ENCODE measurements around the gene BBLN.
A peak's percentile ranks its signal among the peaks of the same experiment; 100 is the strongest.

The BBLN gene

GRCh38 chr9:128161215-128161902 lies 1.3 kb downstream of the BBLN start:
- no peaks in the 10 kb centered on the region for H3K27me3 Mint-ChIP-seq
- peaks cover 24% of the 10 kb centered on the region for H3K4me1 Mint-ChIP-seq (ENCODE audit: low read depth)
- no peaks in the 10 kb centered on the region for H3K9me3 Mint-ChIP-seq
- peaks cover 52% of the 10 kb centered on the region for H3K36me3 Mint-ChIP-seq (ENCODE audit: low read depth)
- peak overlapping the region; percentile 87 for H3K27ac Mint-ChIP-seq
- DNase-seq, result no peak
- H3K4me3 Mint-ChIP-seq, result peak overlapping the region; percentile 85

GRCh38 chr9:128162215-128163026 lies 2.4 kb downstream of the BBLN start:
- Mint-ChIP-seq H3K27ac (peak overlapping the region; percentile 70), H3K4me3 (peak overlapping the region; percentile 85), H3K27me3 (no peaks in the 10 kb centered on the region), H3K36me3 (ENCODE audit: low read depth) (peaks cover 63% of the 10 kb centered on the region), H3K9me3 (no peaks in the 10 kb centered on the region), H3K4me1 (ENCODE audit: low read depth) (peaks cover 24% of the 10 kb centered on the region)
- DNase-seq, result no peak

DNA sequence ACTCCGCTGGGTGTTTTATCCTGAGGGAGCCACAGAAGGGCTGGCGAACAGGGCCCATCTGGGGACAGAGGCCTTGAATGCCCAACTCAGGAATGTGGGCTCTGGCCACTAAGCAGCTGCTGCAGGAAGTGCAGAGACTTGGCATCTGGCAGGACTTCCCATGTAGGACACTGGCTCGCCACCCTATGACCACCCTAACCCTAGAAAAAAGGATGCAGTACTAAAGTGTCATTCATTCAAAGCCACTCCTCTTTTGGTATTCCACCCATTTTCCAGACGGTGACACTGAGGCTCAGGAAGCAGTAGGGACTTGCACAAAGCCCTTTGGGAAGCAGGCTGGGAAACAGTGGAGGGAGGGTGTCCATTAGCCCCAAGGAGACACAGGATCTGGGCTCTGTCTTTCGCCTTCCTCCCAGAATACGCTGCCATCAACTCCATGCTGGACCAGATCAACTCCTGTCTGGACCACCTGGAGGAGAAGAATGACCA lies 3.0 kb downstream of the BBLN start:
- Mint-ChIP-seq H3K9me3 (no peaks in the 10 kb centered on the region), H3K27ac (peak overlapping the region; percentile 70), H3K27me3 (no peaks in the 10 kb centered on the region), H3K4me3 (no peak overlapping the region), H3K4me1 (ENCODE audit: low read depth) (peaks cover 24% of the 10 kb centered on the region), H3K36me3 (ENCODE audit: low read depth) (peaks cover 69% of the 10 kb centered on the region)
- DNase-seq, result no peak

DNA sequence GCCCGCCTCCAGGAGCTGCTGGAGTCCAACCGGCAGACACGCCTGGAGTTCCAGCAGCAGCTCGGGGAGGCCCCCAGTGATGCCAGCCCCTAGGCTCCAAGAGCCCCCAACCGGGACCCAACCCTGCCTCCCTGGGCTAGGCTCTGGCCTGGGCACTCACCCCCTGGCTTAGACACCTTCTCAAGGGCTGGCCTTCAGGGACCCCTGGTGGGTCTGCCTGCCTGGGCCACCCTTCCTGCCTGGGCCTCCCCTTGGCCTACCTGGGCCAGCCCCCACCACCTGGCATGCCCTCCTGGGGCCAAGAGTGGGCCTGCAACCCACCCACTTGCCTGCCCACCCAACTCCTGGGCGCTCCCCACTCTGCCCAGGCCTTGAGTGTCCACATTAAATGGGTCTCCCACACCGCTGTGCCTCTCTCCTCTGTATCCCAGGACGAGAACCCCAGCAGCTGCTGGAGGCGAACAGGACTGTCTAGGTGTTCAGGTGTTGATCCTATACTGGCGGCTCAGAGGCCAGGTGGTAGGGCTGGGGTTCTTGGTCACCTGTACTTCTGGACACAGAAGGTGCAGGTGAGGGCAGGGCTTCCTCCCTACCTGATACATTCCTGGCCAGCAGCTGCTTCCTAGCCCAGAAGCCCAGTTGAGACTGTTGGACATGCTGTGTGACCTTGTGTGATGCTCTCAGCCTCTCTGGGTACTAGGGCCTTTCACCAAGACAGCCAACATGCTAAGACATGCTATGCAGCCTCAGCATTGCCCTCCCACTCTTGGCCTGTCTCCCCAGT lies 3.6 kb downstream of the BBLN start:
- Mint-ChIP-seq H3K27me3 (no peaks in the 10 kb centered on the region), H3K4me3 (no peak overlapping the region), H3K4me1 (ENCODE audit: low read depth) (peaks cover 27% of the 10 kb centered on the region), H3K36me3 (ENCODE audit: low read depth) (peaks cover 73% of the 10 kb centered on the region), H3K9me3 (no peaks in the 10 kb centered on the region), H3K27ac (peak overlapping the region; percentile 49)
- DNase-seq, result no peak

DNA sequence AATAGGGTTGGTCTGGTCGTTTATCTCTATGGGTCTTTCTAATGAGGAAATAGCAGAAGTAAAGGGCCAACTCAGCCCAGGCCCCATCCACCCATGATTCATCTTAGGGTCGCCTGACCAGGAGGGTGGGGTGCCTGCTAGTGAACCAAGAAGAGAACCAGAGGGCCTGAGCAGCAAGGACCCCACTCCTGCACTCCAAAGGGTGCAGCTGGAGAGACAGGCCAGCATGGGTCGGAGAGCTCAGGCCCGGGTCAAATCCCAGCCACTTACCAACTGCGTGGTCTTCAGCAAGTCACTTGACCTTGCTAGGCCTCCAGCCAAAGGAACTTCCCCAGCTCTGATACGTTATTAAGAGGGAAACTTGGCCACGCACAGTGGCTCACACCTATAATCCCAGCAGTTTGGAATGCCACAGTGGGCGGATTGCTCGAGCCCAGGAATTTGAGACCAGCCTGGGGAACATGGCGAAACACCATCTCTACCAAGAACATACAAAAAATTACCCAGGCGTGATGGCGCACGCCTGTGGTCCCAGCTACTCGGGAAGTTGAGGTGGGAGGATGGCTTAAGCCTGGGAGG lies 4.3 kb downstream of the BBLN start:
- H3K4me1 Mint-ChIP-seq (ENCODE audit: low read depth), result peaks cover 24% of the 10 kb centered on the region
- H3K27ac Mint-ChIP-seq, result peak overlapping the region; percentile 49
- no peaks in the 10 kb centered on the region for H3K9me3 Mint-ChIP-seq
- peaks cover 80% of the 10 kb centered on the region for H3K36me3 Mint-ChIP-seq (ENCODE audit: low read depth)
- DNase-seq, result no peak
- no peaks in the 10 kb centered on the region for H3K27me3 Mint-ChIP-seq
- H3K4me3 Mint-ChIP-seq, result no peak overlapping the region

DNA sequence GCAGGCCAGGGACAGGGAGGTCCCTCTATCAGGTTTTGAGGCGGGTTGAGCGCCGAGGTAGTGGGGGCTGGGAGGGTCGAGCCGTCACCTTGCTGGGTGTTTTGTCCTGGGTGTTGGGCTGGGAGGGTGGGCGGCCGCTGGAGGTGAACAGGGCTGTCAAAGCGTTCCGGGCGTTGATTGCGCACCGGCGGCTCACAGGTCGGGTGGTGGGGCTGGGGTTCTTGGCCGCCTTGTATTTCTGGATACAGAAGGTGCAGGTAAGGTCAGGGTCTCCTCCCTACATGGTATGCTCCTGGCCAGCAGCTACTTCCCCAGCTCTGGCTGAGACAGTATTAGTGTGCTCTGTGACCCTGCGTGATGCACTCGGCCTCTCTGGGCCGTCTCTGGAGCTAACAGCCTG lies 6.1 kb downstream of the BBLN start:
- Mint-ChIP-seq H3K27ac (no peak overlapping the region), H3K36me3 (ENCODE audit: low read depth) (peaks cover 86% of the 10 kb centered on the region)

GRCh38 chr9:128167209-128167608 lies 7.1 kb downstream of the BBLN start:
- Mint-ChIP-seq H3K9me3 (no peaks in the 10 kb centered on the region), H3K27ac (peak overlapping the region; percentile 67), H3K27me3 (no peaks in the 10 kb centered on the region), H3K36me3 (ENCODE audit: low read depth) (peaks cover 81% of the 10 kb centered on the region), H3K4me1 (ENCODE audit: low read depth) (peaks cover 10% of the 10 kb centered on the region), H3K4me3 (no peak overlapping the region)
- DNase-seq, result no peak

More for the DNA sequence above, 6.1 kb downstream of the BBLN start:
- no peak for DNase-seq
- H3K27me3 Mint-ChIP-seq, result no peaks in the 10 kb centered on the region
- no peaks in the 10 kb centered on the region for H3K9me3 Mint-ChIP-seq
- H3K4me1 Mint-ChIP-seq (ENCODE audit: low read depth), result peaks cover 18% of the 10 kb centered on the region
- no peak overlapping the region for H3K4me3 Mint-ChIP-seq

GRCh38 chr9:128168731-128169308 lies 8.8 kb downstream of the BBLN start:
- Mint-ChIP-seq H3K27ac (peak overlapping the region; percentile 38), H3K36me3 (ENCODE audit: low read depth) (peaks cover 75% of the 10 kb centered on the region), H3K4me1 (ENCODE audit: low read depth) (peaks cover 5% of the 10 kb centered on the region), H3K9me3 (no peaks in the 10 kb centered on the region), H3K27me3 (no peaks in the 10 kb centered on the region), H3K4me3 (no peak overlapping the region)
- DNase-seq, result no peak

DNA sequence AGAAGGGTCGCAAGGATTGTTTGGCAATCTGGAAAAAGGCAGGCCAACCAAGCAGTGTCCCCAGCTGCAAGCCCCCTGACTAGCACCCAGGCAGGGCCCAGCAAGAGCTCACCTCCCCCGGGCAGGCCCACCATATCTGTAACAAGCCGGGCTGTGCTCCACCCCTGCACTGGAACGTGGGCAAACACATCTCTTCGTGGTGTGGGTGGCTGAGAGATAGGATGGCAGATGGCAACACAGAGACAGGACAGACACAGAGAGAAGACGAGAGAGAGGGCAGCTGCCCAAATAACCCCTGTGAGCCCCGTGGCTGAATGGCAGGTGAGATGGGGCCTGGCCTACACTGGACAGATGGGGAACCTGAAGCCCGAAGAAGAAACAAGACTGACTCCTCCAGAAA lies 9.4 kb downstream of the BBLN start:
- Mint-ChIP-seq H3K4me3 (no peak overlapping the region), H3K27ac (no peak overlapping the region)

GRCh38 chr9:128169925-128170324 lies 9.9 kb downstream of the BBLN start:
- Mint-ChIP-seq H3K27me3 (no peaks in the 10 kb centered on the region), H3K4me3 (no peak overlapping the region), H3K27ac (no peak overlapping the region), H3K36me3 (ENCODE audit: low read depth) (peaks cover 75% of the 10 kb centered on the region), H3K4me1 (ENCODE audit: low read depth) (peaks cover 5% of the 10 kb centered on the region), H3K9me3 (no peaks in the 10 kb centered on the region)
- DNase-seq, result no peak

More for the DNA sequence above, 9.4 kb downstream of the BBLN start:
- Mint-ChIP-seq H3K9me3 (no peaks in the 10 kb centered on the region), H3K27me3 (no peaks in the 10 kb centered on the region), H3K36me3 (ENCODE audit: low read depth) (peaks cover 75% of the 10 kb centered on the region), H3K4me1 (ENCODE audit: low read depth) (peaks cover 5% of the 10 kb centered on the region)
- DNase-seq, result no peak

DNA sequence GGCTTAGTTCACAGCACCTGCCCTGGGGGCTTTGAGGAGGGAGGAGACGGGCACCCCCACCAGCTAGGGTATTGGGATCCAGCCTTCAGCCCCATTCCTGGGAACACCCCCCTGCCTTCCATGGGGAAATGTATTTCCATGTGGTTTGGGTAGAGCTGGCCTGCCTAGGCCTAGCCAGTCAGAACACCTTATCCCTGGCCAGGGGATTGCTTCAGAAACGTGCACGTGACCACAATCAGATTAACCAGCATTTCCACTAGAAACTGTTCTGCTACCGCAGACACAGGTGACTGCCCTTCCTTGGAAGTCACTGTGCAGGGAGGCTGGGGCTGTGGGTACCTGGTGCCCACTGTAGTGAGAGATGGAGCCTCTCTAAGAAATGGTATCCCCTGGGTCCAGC lies 14.0 kb downstream of the BBLN start:
- no peak for DNase-seq
- Mint-ChIP-seq H3K9me3 (no peaks in the 10 kb centered on the region), H3K27ac (no peak overlapping the region), H3K36me3 (ENCODE audit: low read depth) (peaks cover 80% of the 10 kb centered on the region), H3K4me1 (ENCODE audit: low read depth) (peaks cover 2% of the 10 kb centered on the region), H3K27me3 (no peaks in the 10 kb centered on the region), H3K4me3 (no peak overlapping the region)

DNA sequence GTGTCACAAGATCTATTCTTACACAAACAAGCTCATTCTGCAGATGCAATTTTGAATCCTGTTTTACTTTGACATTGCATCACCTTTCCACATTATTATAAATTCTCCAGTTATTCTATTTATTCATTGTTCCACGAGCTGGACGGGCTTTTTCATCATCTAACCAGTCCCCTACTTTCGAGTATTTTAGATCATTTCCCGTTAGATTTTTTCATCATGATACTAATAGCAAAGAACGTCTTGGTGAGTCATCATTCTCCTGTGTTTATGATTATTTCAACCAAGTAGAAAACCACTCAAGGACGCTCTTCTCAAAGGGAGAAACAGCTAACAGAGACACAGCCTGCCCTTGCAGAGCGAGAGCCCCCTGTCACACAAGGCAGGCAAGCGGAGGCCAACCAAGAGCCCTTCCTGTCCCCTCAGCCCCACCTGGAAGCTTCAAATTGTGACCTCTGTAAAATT lies 15.1 kb downstream of the BBLN start:
- no peak for DNase-seq
- Mint-ChIP-seq H3K4me3 (no peak overlapping the region), H3K27me3 (no peaks in the 10 kb centered on the region), H3K27ac (peak overlapping the region; percentile 9), H3K4me1 (ENCODE audit: low read depth) (peaks cover under 1% of the 10 kb centered on the region), H3K36me3 (ENCODE audit: low read depth) (peaks cover 80% of the 10 kb centered on the region), H3K9me3 (no peaks in the 10 kb centered on the region)

- DNase-seq, result no peak
- peak overlapping the region; percentile 23 for H3K27ac Mint-ChIP-seq
Measured at GRCh38 chr9:128175726-128176125, 15.7 kb downstream of the BBLN start.

More at GRCh38 chr9:128175726-128176125, 15.7 kb downstream of the BBLN start:
- Mint-ChIP-seq H3K9me3 (no peaks in the 10 kb centered on the region), H3K4me3 (no peak overlapping the region), H3K36me3 (ENCODE audit: low read depth) (peaks cover 81% of the 10 kb centered on the region), H3K27me3 (no peaks in the 10 kb centered on the region), H3K4me1 (ENCODE audit: low read depth) (no peaks in the 10 kb centered on the region)
